ENCODE results near the gene ST6GALNAC2. TPM values are rescaled to one million over a fixed set of nuclear protein-coding genes. Genes with fewer than 3 reads are reported as not detected.
A peak's percentile ranks its signal among the peaks of the same experiment; 100 is the strongest.
"Not testable (repeated sequence)": the region's sequence is repeated elsewhere in the genome, so short reads cannot be mapped to it uniquely, and the experiment has no call there.

The ST6GALNAC2 gene
- total RNA-seq, 1 donor from 2014 or later = 0.32 TPM

GRCh38 chr17:76524598-76525512 is 60.8 kb downstream of the ST6GALNAC2 start:
- no peak for TF ChIP-seq CTCF (IDR thresholded peaks at IDR 0.05; ENCODE audit: partially characterized antibody, unreplicated experiment)
- Mint-ChIP-seq H3K27me3 (ENCODE audit: unreplicated experiment) (peaks cover 8% of the 10 kb centered on the region), H3K9me3 (ENCODE audit: unreplicated experiment) (no peaks in the 10 kb centered on the region), H3K4me3 (ENCODE audit: unreplicated experiment) (peak overlapping the region; percentile 52), H3K27ac (ENCODE audit: unreplicated experiment) (no peak overlapping the region), H3K4me1 (ENCODE audit: low read depth, unreplicated experiment) (peaks cover 7% of the 10 kb centered on the region), H3K36me3 (ENCODE audit: unreplicated experiment) (no peaks in the 10 kb centered on the region)
- DNase-seq = no peak

GRCh38 chr17:76523084-76524037 is 62.3 kb downstream of the ST6GALNAC2 start:
- Mint-ChIP-seq H3K4me1 (ENCODE audit: low read depth, unreplicated experiment) (peaks cover 7% of the 10 kb centered on the region), H3K4me3 (ENCODE audit: unreplicated experiment) (no peak overlapping the region), H3K36me3 (ENCODE audit: unreplicated experiment) (no peaks in the 10 kb centered on the region), H3K27me3 (ENCODE audit: unreplicated experiment) (peaks cover 11% of the 10 kb centered on the region), H3K9me3 (ENCODE audit: unreplicated experiment) (no peaks in the 10 kb centered on the region), H3K27ac (ENCODE audit: unreplicated experiment) (peak overlapping the region; percentile 15)
- TF ChIP-seq CTCF (IDR thresholded peaks at IDR 0.05; ENCODE audit: partially characterized antibody, unreplicated experiment) = peak; percentile 100
- peak; percentile 88 for DNase-seq

- H3K27me3 Mint-ChIP-seq (ENCODE audit: unreplicated experiment); H3K4me3 Mint-ChIP-seq (ENCODE audit: unreplicated experiment); H3K36me3 Mint-ChIP-seq (ENCODE audit: unreplicated experiment); H3K9me3 Mint-ChIP-seq (ENCODE audit: unreplicated experiment); DNase-seq; H3K27ac Mint-ChIP-seq (ENCODE audit: unreplicated experiment); H3K4me1 Mint-ChIP-seq (ENCODE audit: low read depth, unreplicated experiment): not testable (repeated sequence)
These were observed 64.0 kb downstream of the ST6GALNAC2 start for GRCh38 chr17:76521683-76522082.

GRCh38 chr17:76521262-76521661 is 64.4 kb downstream of the ST6GALNAC2 start:
- Mint-ChIP-seq H3K27ac (ENCODE audit: unreplicated experiment) (no peak overlapping the region), H3K4me1 (ENCODE audit: low read depth, unreplicated experiment) (peaks cover 7% of the 10 kb centered on the region), H3K27me3 (ENCODE audit: unreplicated experiment) (peaks cover 8% of the 10 kb centered on the region), H3K9me3 (ENCODE audit: unreplicated experiment) (no peaks in the 10 kb centered on the region), H3K36me3 (ENCODE audit: unreplicated experiment) (no peaks in the 10 kb centered on the region), H3K4me3 (ENCODE audit: unreplicated experiment) (no peak overlapping the region)
- TF ChIP-seq CTCF (IDR thresholded peaks at IDR 0.05; ENCODE audit: partially characterized antibody, unreplicated experiment) = no peak
- DNase-seq = no peak

- Mint-ChIP-seq H3K9me3 (ENCODE audit: unreplicated experiment) (peaks cover under 1% of the 10 kb centered on the region), H3K27me3 (ENCODE audit: unreplicated experiment) (peaks cover 4% of the 10 kb centered on the region), H3K36me3 (ENCODE audit: unreplicated experiment) (no peaks in the 10 kb centered on the region), H3K4me3 (ENCODE audit: unreplicated experiment) (no peak overlapping the region), H3K4me1 (ENCODE audit: low read depth, unreplicated experiment) (peaks cover 3% of the 10 kb centered on the region), H3K27ac (ENCODE audit: unreplicated experiment) (no peak overlapping the region)
- no peak for DNase-seq
- no peak for TF ChIP-seq CTCF (IDR thresholded peaks at IDR 0.05; ENCODE audit: partially characterized antibody, unreplicated experiment)
These were observed 66.4 kb downstream of the ST6GALNAC2 start for GRCh38 chr17:76519048-76519966.

Data from glutamatergic neuron (in vitro differentiated cells).